Measurements from ENCODE around the gene PECR.

Gene PECR

GRCh38 chr2:216069028-216069427 is 12.6 kb downstream of the PECR start:
- DNase-seq, result no peak

GRCh38 chr2:216066230-216066629 is 15.4 kb downstream of the PECR start:
- DNase-seq, result no peak

- DNase-seq, result no peak
Observed at GRCh38 chr2:216064665-216065064, 16.9 kb downstream of the PECR start.

GRCh38 chr2:216064014-216064630 is 17.5 kb downstream of the PECR start:
- DNase-seq, result no peak

GRCh38 chr2:216059233-216059834 is 22.3 kb downstream of the PECR start:
- no peak for DNase-seq

GRCh38 chr2:216057688-216058193 is 23.9 kb downstream of the PECR start:
- peak; percentile 17 for DNase-seq

- DNase-seq, result no peak
Observed at GRCh38 chr2:216056739-216057138, 24.9 kb downstream of the PECR start.

GRCh38 chr2:216055680-216056079 is 25.9 kb downstream of the PECR start:
- DNase-seq, result no peak

GRCh38 chr2:216052420-216052819 is 29.2 kb downstream of the PECR start:
- no peak for DNase-seq

GRCh38 chr2:216051350-216051749 is 30.3 kb downstream of the PECR start:
- no peak for DNase-seq

GRCh38 chr2:216049452-216049851 is 32.2 kb downstream of the PECR start:
- DNase-seq, result no peak

- DNase-seq, result no peak
Observed at GRCh38 chr2:216047397-216047796, 34.2 kb downstream of the PECR start.

- DNase-seq, result no peak
Observed at GRCh38 chr2:216044883-216045486, 36.6 kb downstream of the PECR start.

GRCh38 chr2:216043949-216044348 is 37.7 kb downstream of the PECR start:
- DNase-seq, result no peak

- DNase-seq, result no peak
Observed at GRCh38 chr2:216041438-216041837, 40.2 kb downstream of the PECR start.

- no peak for DNase-seq
Observed at GRCh38 chr2:216039918-216040317, 41.7 kb downstream of the PECR start.

- DNase-seq, result peak; percentile 56
Observed at GRCh38 chr2:216034065-216034464, 47.5 kb downstream of the PECR start.

- DNase-seq, result no peak
Observed at GRCh38 chr2:216033403-216033802, 48.2 kb downstream of the PECR start.

GRCh38 chr2:216031960-216032689 is 49.5 kb downstream of the PECR start:
- no peak for DNase-seq

GRCh38 chr2:216030216-216030615 is 51.4 kb downstream of the PECR start:
- DNase-seq, result no peak

GRCh38 chr2:216029416-216030129 is 52.0 kb downstream of the PECR start:
- no peak for DNase-seq

GRCh38 chr2:216024779-216025336 is 56.8 kb downstream of the PECR start:
- no peak for DNase-seq

Measured in GDM1 (cell line).